GM23338 (cell line): ENCODE results near the gene KCTD3. TPM values are rescaled to one million over a fixed set of nuclear protein-coding genes. Genes with fewer than 3 reads are reported as not detected.

Experiments
- CREB1 ChIP-seq: fragments of 250-450 bp; sonication (Bioruptor Pico); IDR thresholded peaks from 2 replicates; pipeline ENCODE4 v1.5.0; 2020; ENCODE audit warnings: low read depth, mild to moderate bottlenecking, moderate library complexity
- EZH2phosphoT487 ChIP-seq: fragments of 200-600 bp; sonication (generic); IDR thresholded peaks from one replicate; pipeline ENCODE4 v1.8.1; 2018; ENCODE audit warnings: antibody characterized with exemption; ENCODE audit not compliant: unreplicated experiment
- JUNB ChIP-seq: IDR thresholded peaks from one replicate; pipeline ENCODE4 v1.6.1; 2016; ENCODE audit warnings: antibody characterized with exemption; ENCODE audit not compliant: unreplicated experiment
- NANOG ChIP-seq: IDR thresholded peaks from 2 replicates; pipeline ENCODE4 v1.6.1; 2016; ENCODE audit warnings: antibody characterized with exemption, borderline replicate concordance
- POLR2AphosphoS5 ChIP-seq: IDR thresholded peaks from 2 replicates; pipeline ENCODE4 v1.6.1; 2016; ENCODE audit warnings: antibody characterized with exemption, low read depth
- STAT1 ChIP-seq: IDR thresholded peaks from one replicate; pipeline ENCODE4 v1.6.1; 2016; ENCODE audit warnings: antibody characterized with exemption; ENCODE audit not compliant: unreplicated experiment
- ZNF114 ChIP-seq: fragments of 250-450 bp; sonication (Bioruptor Pico); IDR thresholded peaks from 2 replicates; pipeline ENCODE4 v1.5.0; 2020; ENCODE audit warnings: mild to moderate bottlenecking, moderate library complexity
- ZNF462 ChIP-seq: fragments of 250-450 bp; sonication (Bioruptor Pico); IDR thresholded peaks from 2 replicates; pipeline ENCODE4 v1.5.0; 2020; ENCODE audit warnings: mild to moderate bottlenecking, moderate library complexity
- polyA plus RNA-seq: library from polyadenylated mRNA; unstranded; fragments of >200 nt; fragmentation: Nextera tagmentation; extraction: Ambion mirVana; gene quantifications from 2 replicates; pipeline ENCODE4 v1.2.1, GENCODE V29; 2016
- total RNA-seq: library from RNA; depleted of rRNA; stranded (reverse); fragments of >200 nt; shearing (Covaris generic); gene quantifications from 2 replicates; pipeline ENCODE4 v1.2.3, GENCODE V29; 2014
- TF ChIP-seq, protein P1 (sequence below), 2 experiments: fragments of 200-600 bp in 1 of 2; sonication (generic) in 1 of 2; conservative IDR thresholded peaks; 2 replicates each; pipeline versions ENCODE4 v1.5.1 to v1.6.1; 2016 to 2017; ENCODE audit warnings: antibody characterized with exemption in 2 of 2, low read depth in 2 of 2, mild to moderate bottlenecking in 2 of 2, moderate library complexity in 1 of 2

KCTD3 gene
- total and polyA plus RNA-seq, 2 experiments from 2014 or later, result 29.4 to 60.3 TPM

GRCh38 chr1:215648957-215649356 is 81.9 kb downstream of the KCTD3 start (continued):
- TF ChIP-seq ZNF462 (CRISPR knock-in tag) (no peak), JUNB (no peak), EZH2phosphoT487 (no peak), ZNF114 (CRISPR knock-in tag) (no peak), NANOG (no peak), STAT1 (no peak), CREB1 (CRISPR knock-in tag) (no peak), POLR2AphosphoS5 (no peak)
- TF ChIP-seq, protein P1, sequence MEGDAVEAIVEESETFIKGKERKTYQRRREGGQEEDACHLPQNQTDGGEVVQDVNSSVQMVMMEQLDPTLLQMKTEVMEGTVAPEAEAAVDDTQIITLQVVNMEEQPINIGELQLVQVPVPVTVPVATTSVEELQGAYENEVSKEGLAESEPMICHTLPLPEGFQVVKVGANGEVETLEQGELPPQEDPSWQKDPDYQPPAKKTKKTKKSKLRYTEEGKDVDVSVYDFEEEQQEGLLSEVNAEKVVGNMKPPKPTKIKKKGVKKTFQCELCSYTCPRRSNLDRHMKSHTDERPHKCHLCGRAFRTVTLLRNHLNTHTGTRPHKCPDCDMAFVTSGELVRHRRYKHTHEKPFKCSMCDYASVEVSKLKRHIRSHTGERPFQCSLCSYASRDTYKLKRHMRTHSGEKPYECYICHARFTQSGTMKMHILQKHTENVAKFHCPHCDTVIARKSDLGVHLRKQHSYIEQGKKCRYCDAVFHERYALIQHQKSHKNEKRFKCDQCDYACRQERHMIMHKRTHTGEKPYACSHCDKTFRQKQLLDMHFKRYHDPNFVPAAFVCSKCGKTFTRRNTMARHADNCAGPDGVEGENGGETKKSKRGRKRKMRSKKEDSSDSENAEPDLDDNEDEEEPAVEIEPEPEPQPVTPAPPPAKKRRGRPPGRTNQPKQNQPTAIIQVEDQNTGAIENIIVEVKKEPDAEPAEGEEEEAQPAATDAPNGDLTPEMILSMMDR (conservative IDR thresholded peaks at IDR 0.05; ENCODE audit: low read depth in 2 of 2), result no peak
